ENCODE results near the gene AFF3. TPM values are rescaled to one million over a fixed set of nuclear protein-coding genes. Genes with fewer than 3 reads are reported as not detected.

AFF3 gene
- total RNA-seq, 2 donors from 2014 or later, result 10.8 to 16.2 TPM

GRCh38 chr2:100137318-100137717 is 5.1 kb downstream of the AFF3 start:
- Histone ChIP-seq H3K4me3 (no peak overlapping the region), H3K4me1 (no peaks in the 10 kb centered on the region), H3K9me3 (no peaks in the 10 kb centered on the region), H3K36me3 (no peaks in the 10 kb centered on the region), H3K27me3 (no peaks in the 10 kb centered on the region), H3K27ac (no peak overlapping the region)
- DNase-seq (ENCODE audit: low spot score), result no peak
- no peak for TF ChIP-seq CTCF (IDR thresholded peaks at IDR 0.05)

- no peak for TF ChIP-seq CTCF (IDR thresholded peaks at IDR 0.05)
- Histone ChIP-seq H3K27ac (no peak overlapping the region), H3K9me3 (no peaks in the 10 kb centered on the region), H3K27me3 (no peaks in the 10 kb centered on the region), H3K4me3 (no peak overlapping the region), H3K4me1 (no peaks in the 10 kb centered on the region), H3K36me3 (no peaks in the 10 kb centered on the region)
- no peak for DNase-seq (ENCODE audit: low spot score)
These were observed 6.1 kb downstream of the AFF3 start for GRCh38 chr2:100136310-100136709.

- TF ChIP-seq CTCF (IDR thresholded peaks at IDR 0.05), result no peak
- H3K27me3 ChIP-seq, result no peaks in the 10 kb centered on the region
- no peak for DNase-seq (ENCODE audit: low spot score)
- no peaks in the 10 kb centered on the region for H3K9me3 ChIP-seq
- no peak overlapping the region for H3K4me3 ChIP-seq
- no peaks in the 10 kb centered on the region for H3K36me3 ChIP-seq
- no peaks in the 10 kb centered on the region for H3K4me1 ChIP-seq
- H3K27ac ChIP-seq, result no peak overlapping the region
These were observed 7.0 kb downstream of the AFF3 start for GRCh38 chr2:100135415-100135814.

- H3K27ac ChIP-seq, result no peak overlapping the region
- DNase-seq (ENCODE audit: low spot score), result no peak
- no peaks in the 10 kb centered on the region for H3K27me3 ChIP-seq
- no peaks in the 10 kb centered on the region for H3K4me1 ChIP-seq
- no peak overlapping the region for H3K4me3 ChIP-seq
- no peaks in the 10 kb centered on the region for H3K36me3 ChIP-seq
- H3K9me3 ChIP-seq, result no peaks in the 10 kb centered on the region
- no peak for TF ChIP-seq CTCF (IDR thresholded peaks at IDR 0.05)
These were observed 11.6 kb downstream of the AFF3 start for GRCh38 chr2:100130595-100131391.

- Histone ChIP-seq H3K27ac (no peak overlapping the region), H3K36me3 (no peaks in the 10 kb centered on the region), H3K4me1 (no peaks in the 10 kb centered on the region), H3K27me3 (no peaks in the 10 kb centered on the region), H3K4me3 (no peak overlapping the region), H3K9me3 (no peaks in the 10 kb centered on the region)
- DNase-seq (ENCODE audit: low spot score), result no peak
- no peak for TF ChIP-seq CTCF (IDR thresholded peaks at IDR 0.05)
These were observed 15.4 kb downstream of the AFF3 start for GRCh38 chr2:100126897-100127401.
